Measurements from ENCODE around the gene ABCC9.

Gene ABCC9

GRCh38 chr12:21819678-21820077, 121.5 kb downstream of the ABCC9 start:
- no peak for DNase-seq (ENCODE audit: low read depth)
- TF ChIP-seq CTCF (conservative IDR thresholded peaks at IDR 0.05; ENCODE audit: control insufficient read depth, insufficient read depth, low read depth, low read length): no peak
- H3K4me3 ChIP-seq (ENCODE audit: control insufficient read depth, low read depth, low read length): no peak overlapping the region

GRCh38 chr12:21819236-21819635, 122.0 kb downstream of the ABCC9 start:
- peak; percentile 65 for DNase-seq (ENCODE audit: low read depth)
- TF ChIP-seq CTCF (conservative IDR thresholded peaks at IDR 0.05; ENCODE audit: control insufficient read depth, insufficient read depth, low read depth, low read length): no peak

GRCh38 chr12:21818627-21819026, 122.6 kb downstream of the ABCC9 start:
- DNase-seq (ENCODE audit: low read depth): peak; percentile 72
- no peak overlapping the region for H3K4me3 ChIP-seq (ENCODE audit: control insufficient read depth, low read depth, low read length)
- TF ChIP-seq CTCF (conservative IDR thresholded peaks at IDR 0.05; ENCODE audit: control insufficient read depth, insufficient read depth, low read depth, low read length): no peak

More at GRCh38 chr12:21819236-21819635, 122.0 kb downstream of the ABCC9 start:
- no peak overlapping the region for H3K4me3 ChIP-seq (ENCODE audit: control insufficient read depth, low read depth, low read length)

- H3K4me3 ChIP-seq (ENCODE audit: control insufficient read depth, low read depth, low read length): no peak overlapping the region
- DNase-seq (ENCODE audit: low read depth): peak; percentile 41
- no peak for TF ChIP-seq CTCF (conservative IDR thresholded peaks at IDR 0.05; ENCODE audit: control insufficient read depth, insufficient read depth, low read depth, low read length)
These were observed 125.7 kb downstream of the ABCC9 start for GRCh38 chr12:21815306-21816062.

- no peak overlapping the region for H3K4me3 ChIP-seq (ENCODE audit: control insufficient read depth, low read depth, low read length)
- TF ChIP-seq CTCF (conservative IDR thresholded peaks at IDR 0.05; ENCODE audit: control insufficient read depth, insufficient read depth, low read depth, low read length): no peak
- no peak for DNase-seq (ENCODE audit: low read depth)
These were observed 126.4 kb downstream of the ABCC9 start for GRCh38 chr12:21814814-21815213.

GRCh38 chr12:21814327-21814726, 126.9 kb downstream of the ABCC9 start:
- H3K4me3 ChIP-seq (ENCODE audit: control insufficient read depth, low read depth, low read length): no peak overlapping the region
- DNase-seq (ENCODE audit: low read depth): no peak
- TF ChIP-seq CTCF (conservative IDR thresholded peaks at IDR 0.05; ENCODE audit: control insufficient read depth, insufficient read depth, low read depth, low read length): no peak

Data from fibroblast of mammary gland (primary cell).